HepG2 (cell line): ENCODE measurements around the gene PSMC5. TPM values are rescaled to one million over a fixed set of nuclear protein-coding genes. Genes with fewer than 3 reads are reported as not detected.

Experiments
- HES4 ChIP-seq: sonication (generic); formaldehyde crosslinking; IDR thresholded peaks from 2 replicates; pipeline ENCODE4 v1.9.0; 2021; ENCODE audit warnings: mild to moderate bottlenecking, missing genetic modification reagents, borderline replicate concordance
- ISL2 ChIP-seq: sonication (generic); formaldehyde crosslinking; IDR thresholded peaks from 2 replicates; pipeline ENCODE4 v1.5.0; 2020; ENCODE audit warnings: missing genetic modification reagents
- KDM5B ChIP-seq: sonication (generic); formaldehyde crosslinking; IDR thresholded peaks from 2 replicates; pipeline ENCODE4 v1.4.0; 2020; ENCODE audit warnings: missing genetic modification reagents, mild to moderate bottlenecking, borderline replicate concordance
- MLXIP ChIP-seq: sonication (generic); formaldehyde crosslinking; IDR thresholded peaks from 2 replicates; pipeline ENCODE4 v1.9.0; 2021; ENCODE audit warnings: missing genetic modification reagents, borderline replicate concordance
- ZBTB39 ChIP-seq: sonication (generic); formaldehyde crosslinking; IDR thresholded peaks from 2 replicates; pipeline ENCODE4 v1.5.0; 2020; ENCODE audit warnings: missing genetic modification reagents
- ZNF407 ChIP-seq: sonication (generic); formaldehyde crosslinking; IDR thresholded peaks from one replicate; pipeline ENCODE4 v1.5.1; 2020; ENCODE audit warnings: mild to moderate bottlenecking, missing genetic modification reagents; ENCODE audit errors: not compliant biosample characterization
- polyA plus RNA-seq, 8 experiments: library from polyadenylated mRNA; depleted of rRNA in 3 of 8; stranded (reverse) in 7 of 8; unstranded in 1 of 8; fragments of >200 nt; fragmentation: Illumina TruSeq in 4 of 8; extraction: Trizol in 4 of 8; gene quantifications; 2 replicates each; pipeline versions ENCODE4 v1.2.1 to v1.2.3, GENCODE V29; 2011 to 2016; ENCODE audit warnings: low read depth in 4 of 8, missing spikeins in 1 of 8, mixed read lengths in 1 of 8; ENCODE audit not compliant: insufficient read depth in 1 of 8
- total RNA-seq, 5 experiments: library from RNA; depleted of rRNA; stranded (reverse); fragments of >200 nt; fragmentation: Illumina TruSeq; extraction: Trizol; gene quantifications; 2 replicates each; pipeline ENCODE4 v1.2.3, GENCODE V29; 2016; ENCODE audit warnings: low read depth in 1 of 5
- TF ChIP-seq, protein P1 (sequence below): sonication (generic); formaldehyde crosslinking; IDR thresholded peaks from 2 replicates; pipeline ENCODE4 v1.8.1; 2023; ENCODE audit warnings: missing genetic modification reagents, mild to moderate bottlenecking, borderline replicate concordance

The PSMC5 gene
- total and polyA plus RNA-seq, 2 of the 13 experiments (the other 11 are each of a cell fraction or from before 2014, with no cell fraction given), result 35.3 to 128 TPM

DNA sequence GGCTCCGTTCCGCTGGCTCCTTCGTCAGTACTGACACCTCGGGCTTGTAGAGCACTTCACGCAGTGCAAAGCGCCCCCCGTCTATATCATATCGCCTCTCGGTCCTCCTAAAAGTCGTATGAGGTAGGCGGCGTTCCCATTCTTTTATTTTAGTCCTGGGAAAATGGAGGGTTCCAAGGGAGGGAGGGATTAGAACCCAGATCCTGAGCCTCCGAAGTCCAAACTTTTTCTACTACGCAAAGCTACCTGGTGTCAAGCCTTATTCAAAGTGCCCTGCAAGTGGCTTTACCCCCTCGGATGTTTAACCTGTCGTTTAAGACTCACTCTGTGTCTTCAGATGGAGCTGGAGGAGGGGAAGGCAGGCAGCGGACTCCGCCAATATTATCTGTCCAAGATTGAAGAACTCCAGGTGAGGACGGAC lies 580 bp downstream of the PSMC5 start (continued):
- 0 out of 2 replicates have a peak, but pooled peaks have one; percentile 7 for TF ChIP-seq KDM5B (CRISPR knock-in tag)
- TF ChIP-seq MLXIP, result no peak
- peak; percentile 3; the same call in 1 of the 2 replicates for TF ChIP-seq ZBTB39
- peak; percentile 78 for TF ChIP-seq HES4 (CRISPR knock-in tag)
- TF ChIP-seq ZNF407 (CRISPR knock-in tag), result no peak
- TF ChIP-seq, protein P1, sequence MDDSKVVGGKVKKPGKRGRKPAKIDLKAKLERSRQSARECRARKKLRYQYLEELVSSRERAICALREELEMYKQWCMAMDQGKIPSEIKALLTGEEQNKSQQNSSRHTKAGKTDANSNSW (CRISPR knock-in tag), result 0 out of 2 replicates have a peak, but pooled peaks have one; percentile 12
- TF ChIP-seq ISL2, result 0 out of 2 replicates have a peak, but pooled peaks have one; percentile 4
